Gastroesophageal sphincter (tissue), 3 donors: ENCODE measurements around the gene SDK1.

Experiments used
- CTCF ChIP-seq, 4 experiments: fragments of 200-600 bp in 2 of 4; fragments of 450-650 bp in 2 of 4; sonication (generic) in 1 of 4; IDR thresholded peaks; one replicate each; pipeline ENCODE4 v1.5.1; 2017 to 2019; ENCODE audit warnings: antibody characterized with exemption in 4 of 4, mild to moderate bottlenecking in 2 of 4, moderate library complexity in 2 of 4
- POLR2A ChIP-seq, 2 donors: fragments of 450-650 bp; IDR thresholded peaks; one replicate each; pipeline ENCODE4 v1.6.1; 2017; ENCODE audit warnings: antibody characterized with exemption in 2 of 2, mild to moderate bottlenecking in 2 of 2, moderate library complexity in 1 of 2
- POLR2AphosphoS5 ChIP-seq: sonication (generic); formaldehyde crosslinking; IDR thresholded peaks from one replicate; pipeline ENCODE4 v1.6.1; 2017; ENCODE audit warnings: antibody characterized with exemption

DNA sequence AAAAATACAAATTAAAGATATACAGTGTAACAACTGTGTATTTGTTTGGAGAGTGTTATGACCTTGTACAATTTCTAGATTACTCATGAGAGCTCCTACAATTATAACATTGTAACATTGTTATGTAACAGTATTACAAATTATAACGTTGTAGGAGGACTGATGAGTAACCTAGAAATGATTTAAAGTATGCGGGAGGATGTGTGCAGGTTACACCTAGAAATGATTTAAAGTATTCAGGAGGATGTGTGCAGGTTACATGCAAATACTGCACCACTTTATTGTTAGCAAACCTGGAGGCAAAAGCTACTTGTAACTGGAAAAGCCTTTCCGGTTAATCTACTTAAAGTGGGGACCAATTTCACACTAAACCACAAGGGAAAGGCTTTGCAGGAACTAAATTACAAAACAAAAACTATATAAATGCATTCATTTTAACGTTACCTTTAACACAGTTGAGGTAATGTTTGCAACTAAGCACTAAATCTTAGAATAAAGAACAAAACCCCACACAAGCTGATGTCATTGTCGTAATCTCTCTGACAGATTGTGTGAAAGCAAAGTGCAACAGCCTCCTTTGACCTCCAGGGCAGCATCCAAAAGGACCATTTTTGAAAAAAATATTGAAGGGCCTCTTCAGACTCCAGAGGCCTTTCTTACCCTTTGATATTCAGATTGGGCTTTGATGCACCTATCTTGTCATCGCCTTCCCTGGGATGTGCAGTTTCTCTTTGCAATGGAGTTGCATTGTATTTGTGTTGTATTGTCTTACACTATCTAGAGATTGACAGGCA lies 858.9 kb downstream of the SDK1 start:
- no peak for TF ChIP-seq CTCF (IDR thresholded peaks at IDR 0.05)
- no peak for TF ChIP-seq POLR2AphosphoS5
- no peak for TF ChIP-seq POLR2A (IDR thresholded peaks at IDR 0.05)
